GM19025 (cell line): Measurements from ENCODE around the gene NAA10.

Experiments
- ATAC-seq: cut with Tn5 transposase; IDR thresholded peaks from one replicate; pipeline ENCODE4 v1.9.1; 2021; ENCODE audit warnings: mild to moderate bottlenecking, low read depth, moderate library complexity; ENCODE audit not compliant: unreplicated experiment

The NAA10 gene

GRCh38 chrX:153934762-153935325 is at the start of gene NAA10:
Gene NAA10 (minus strand): TSS chrX:153935037. CDS start chrX:153934904, 133 bp downstream.
- peak; percentile 94 for ATAC-seq

DNA sequence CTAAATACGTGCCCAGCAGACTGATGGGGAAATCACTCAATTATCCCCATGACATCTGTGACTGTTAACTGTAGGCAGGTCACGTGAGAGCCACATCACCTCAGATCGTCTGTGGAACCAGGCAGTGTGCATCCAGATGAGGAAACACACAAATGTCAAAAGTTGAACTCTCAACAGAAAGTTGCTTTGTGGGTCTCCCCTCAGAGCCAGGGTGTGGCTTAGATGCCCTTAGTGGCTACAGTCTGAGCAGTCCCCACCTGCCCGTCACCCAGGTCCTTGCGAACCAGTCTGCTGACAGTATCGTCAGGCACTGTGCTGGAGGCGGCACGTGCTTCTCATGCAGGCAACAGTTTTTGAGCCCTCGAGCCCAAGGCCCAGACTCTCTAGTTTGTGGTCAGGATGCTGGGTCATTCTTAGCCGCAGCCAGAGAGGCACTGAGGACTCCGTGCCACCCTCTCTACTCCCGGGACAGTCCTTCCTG is 48.5 kb upstream of the NAA10 start:
- no peak for ATAC-seq

- no peak for ATAC-seq
Measured at GRCh38 chrX:153981771-153982533, 47.1 kb upstream of the NAA10 start.

DNA sequence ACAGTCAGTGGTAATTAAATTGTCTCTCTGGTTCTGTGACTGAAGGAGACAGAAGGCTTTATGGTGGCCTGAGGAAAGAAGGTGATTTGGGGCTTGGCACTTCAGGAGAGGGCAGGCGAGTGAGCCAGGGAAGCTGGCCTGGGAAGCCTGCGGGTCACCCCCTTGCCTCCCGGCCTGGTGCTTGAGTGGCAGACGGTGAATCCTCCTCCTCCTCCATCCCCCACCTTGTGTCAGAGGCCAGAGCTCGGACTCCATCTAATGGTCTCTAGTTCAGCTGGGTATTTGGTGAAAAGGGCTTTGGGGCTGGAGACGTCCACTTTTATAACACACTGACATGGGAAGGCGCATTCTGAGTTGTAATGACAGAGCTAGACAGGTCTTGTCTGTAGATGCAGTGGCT is 46.4 kb upstream of the NAA10 start:
- ATAC-seq: no peak

DNA sequence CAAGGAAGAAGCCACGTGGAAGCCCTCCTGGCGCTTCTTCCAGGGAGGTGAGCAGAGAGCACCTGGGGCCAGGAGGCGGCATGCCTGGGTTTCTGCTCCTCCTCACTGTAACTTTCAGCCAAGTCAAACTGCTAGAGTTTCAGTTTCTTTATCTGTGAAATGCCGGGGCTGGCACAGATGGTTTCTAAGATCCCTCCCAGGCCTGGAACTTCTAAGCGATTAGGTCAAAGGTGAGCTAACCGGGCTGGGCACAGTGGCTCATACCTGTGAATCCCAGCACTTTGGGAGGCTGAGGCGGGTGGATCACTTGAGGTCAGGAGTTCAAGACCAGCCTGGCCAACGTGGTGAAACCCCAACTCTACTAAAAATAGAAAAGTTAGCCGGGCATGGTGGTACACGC is 45.6 kb upstream of the NAA10 start:
- ATAC-seq: peak; percentile 66

DNA sequence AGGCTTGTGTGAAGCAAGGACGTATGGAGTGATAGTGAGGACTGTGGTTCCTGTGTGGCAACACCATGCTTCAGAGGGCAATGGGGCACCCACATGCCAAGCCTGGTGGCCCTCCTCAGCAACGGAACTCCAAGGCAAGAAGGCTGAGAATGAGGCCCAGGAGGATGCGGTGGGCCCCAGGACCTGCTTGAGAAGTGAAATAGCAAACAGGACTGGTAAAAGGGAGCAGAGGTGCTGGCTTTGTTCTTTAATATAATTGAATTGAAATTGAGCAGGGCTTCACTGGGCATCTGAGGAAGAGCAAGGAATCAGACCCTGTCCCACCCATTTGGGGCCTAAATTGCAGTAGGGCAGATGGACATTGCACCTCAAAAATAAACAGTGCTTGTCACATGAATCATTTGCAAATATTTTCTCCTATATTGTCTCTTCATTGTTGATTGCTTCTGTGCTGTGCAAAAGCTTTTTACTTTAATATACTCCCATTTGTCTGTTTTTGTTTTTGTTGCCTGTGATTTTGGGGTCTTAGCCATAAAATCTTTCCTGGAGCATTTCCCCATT is 40.0 kb upstream of the NAA10 start:
- ATAC-seq: no peak

DNA sequence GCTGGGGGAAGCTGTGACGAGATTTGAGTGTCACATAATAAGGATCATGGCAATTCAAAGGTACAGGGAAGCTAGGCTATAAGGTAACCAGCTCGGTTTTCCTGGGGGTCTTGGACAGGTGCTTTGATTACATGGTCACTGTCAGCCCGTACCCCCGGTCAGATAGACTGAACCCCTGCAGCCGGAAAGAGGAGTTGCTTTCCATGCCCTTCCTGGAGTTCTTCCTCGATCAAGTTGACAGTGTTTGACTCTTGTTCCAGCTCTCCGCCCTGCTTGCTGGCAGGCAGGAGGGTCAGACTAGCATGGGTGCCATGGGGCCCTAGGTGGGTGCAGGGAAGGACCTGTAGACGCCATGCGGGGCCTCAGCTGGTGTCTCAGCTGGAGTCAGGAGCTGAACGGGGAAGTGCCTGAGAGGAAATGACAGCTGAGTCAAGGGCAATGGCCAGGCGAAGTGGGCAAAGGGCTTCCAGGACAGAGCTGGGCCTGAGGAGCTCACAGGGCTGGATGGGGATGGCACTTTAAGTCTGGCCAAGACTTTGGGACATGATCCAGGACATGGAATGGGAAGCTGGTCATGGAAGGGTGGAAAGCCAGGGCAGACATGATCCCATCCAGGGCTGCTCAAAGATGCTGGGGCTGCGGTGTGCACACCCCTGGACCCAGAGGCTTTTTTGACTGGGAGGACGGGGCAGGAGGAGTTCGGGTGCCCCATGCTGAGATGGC is 39.3 kb upstream of the NAA10 start:
- no peak for ATAC-seq

- no peak for ATAC-seq
Measured at GRCh38 chrX:153973127-153974002, 38.5 kb upstream of the NAA10 start.

DNA sequence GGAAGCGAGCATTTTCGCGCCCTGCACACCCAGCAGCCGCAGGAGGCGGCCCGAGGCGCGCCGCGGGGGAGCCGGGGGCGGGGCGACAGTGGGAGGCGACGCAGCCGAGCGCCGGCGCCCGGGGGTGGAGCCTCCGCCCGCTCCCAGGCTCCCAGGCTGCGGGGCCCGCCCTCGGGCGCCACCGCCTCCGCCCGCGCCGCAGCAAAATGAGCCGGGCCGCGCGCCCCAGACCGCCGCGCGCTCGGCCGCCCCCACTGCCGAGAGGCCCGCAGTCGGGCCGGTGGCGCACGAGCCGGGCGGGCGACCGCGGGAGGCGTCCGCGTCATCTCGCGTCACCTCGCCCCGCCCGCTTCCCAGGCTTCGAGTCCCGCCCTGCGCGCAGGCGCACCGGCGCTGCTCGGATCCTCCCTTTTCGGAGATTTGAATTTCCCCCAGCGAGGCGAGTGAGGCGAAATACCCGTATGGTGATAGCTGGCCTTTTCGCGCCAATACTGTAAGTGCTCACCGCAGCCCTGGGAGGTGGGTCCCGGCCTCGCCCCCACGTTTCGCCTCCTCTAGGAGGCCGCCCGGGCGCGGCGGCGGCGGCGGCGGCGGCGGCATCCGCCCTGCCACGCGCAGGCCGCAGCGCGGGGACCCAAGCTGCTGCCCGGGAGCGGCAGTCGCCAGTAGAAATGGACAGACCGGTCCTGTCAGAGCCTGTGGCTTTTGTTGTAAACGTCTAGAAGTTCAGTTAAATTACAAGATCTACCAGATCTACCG is 37.7 kb upstream of the NAA10 start, which contains the start of gene TMEM187:
Gene TMEM187, plus strand, starts transcription at position 387 of the 759 bp plus-strand sequence. CDS start 9,309 bp downstream, outside the sequence.
- ATAC-seq: peak; percentile 45

DNA sequence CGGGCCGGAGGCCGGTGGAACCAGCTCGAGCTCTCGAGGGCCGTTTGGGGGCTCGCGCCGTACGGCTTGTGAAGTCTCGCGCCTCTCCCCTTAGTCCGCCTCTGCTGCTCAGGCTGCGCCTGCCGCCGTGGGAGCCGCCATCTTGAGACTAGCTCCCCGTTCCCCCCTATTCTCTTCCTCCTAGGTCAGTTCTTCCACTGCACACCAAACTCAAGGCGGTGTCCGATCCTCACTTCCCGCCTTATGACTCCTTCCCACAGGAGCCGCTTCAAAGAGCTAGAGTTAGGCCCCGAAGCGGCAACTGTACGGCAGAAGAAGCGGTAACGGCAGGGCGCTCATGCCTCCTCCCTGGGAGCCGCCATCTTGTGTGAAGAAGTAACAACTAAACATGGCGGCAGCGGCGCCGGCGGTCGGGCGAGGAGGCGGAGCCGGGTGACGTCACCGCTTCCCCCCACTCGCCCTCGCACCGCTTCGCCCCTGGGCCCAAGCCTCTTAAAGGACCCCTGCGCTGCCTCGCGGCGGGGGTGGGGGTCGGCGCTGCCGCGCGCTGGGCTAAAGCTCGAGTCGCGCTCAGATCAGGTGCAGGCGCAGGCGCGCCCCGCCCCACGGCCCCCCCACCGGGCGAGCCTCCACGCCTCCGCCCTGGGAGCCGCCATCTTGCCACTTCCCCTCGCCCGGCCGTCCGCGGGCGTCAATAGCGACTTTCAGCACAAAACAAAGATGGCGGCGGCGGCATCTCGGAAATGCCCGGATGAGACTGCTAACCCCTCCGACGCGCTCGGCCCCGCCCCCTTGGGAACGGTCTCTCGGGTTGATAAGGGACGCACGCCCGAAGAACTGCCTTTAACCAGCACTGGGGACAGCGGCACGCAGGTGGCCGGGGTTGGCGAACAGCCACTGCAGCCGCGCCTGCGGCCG is 36.9 kb upstream of the NAA10 start, which contains the start of gene HCFC1:
Gene HCFC1, minus strand, starts transcription at position 369 of the 918 bp plus-strand sequence. CDS start 978 bp downstream, outside the sequence.
- ATAC-seq: peak; percentile 36

GRCh38 chrX:153971124-153971449 is 36.2 kb upstream of the NAA10 start:
- ATAC-seq: peak; percentile 26

GRCh38 chrX:153970357-153971123 is 35.7 kb upstream of the NAA10 start:
- ATAC-seq: no peak

GRCh38 chrX:153969904-153970356 is 35.1 kb upstream of the NAA10 start:
- no peak for ATAC-seq

GRCh38 chrX:153969125-153969903 is 34.5 kb upstream of the NAA10 start:
- no peak for ATAC-seq

DNA sequence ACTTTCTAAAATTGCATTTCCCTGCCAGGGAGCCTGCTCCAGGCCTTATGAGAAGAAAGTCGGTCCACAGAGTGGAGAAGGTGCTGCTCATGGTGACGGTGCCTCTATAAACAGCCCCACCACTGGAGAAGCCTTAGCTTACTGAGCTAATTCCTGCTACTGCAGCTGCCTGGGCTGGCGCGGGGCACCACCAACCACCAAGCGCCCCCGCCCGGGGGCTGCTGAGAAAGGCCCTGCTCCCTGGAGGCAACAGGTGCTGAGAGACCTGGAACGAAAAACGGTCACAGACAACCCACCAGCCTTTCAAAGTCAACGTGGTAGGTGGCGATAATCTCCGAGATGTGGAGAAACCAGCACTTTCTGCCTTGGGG is 33.9 kb upstream of the NAA10 start:
- no peak for ATAC-seq

DNA sequence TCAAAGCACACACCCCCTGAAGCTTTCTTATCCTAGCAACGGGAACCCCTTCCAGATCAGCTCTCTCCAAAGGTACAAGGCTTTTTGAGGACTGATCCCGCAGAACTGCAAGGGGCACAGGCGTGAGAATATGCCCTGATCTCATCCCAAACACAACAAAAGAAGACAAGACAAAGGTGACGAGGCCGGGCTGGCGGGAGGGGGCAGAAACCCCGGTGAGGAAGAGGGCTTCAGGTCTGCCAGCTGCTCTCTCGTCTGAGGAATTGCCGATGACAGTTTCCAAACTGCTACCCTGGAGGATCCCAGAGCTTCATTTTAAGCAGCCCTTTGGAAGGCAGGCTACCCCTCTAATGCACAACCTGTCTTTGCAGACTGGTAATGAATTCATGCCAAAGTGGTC is 33.4 kb upstream of the NAA10 start:
- no peak for ATAC-seq
